GM23248 (cell line): ENCODE measurements around the gene UBE3B.

Source experiments
- EZH2 ChIP-seq: fragments of 200-600 bp; sonication (generic); IDR thresholded peaks from 2 replicates; pipeline ENCODE4 v1.6.1; 2018; ENCODE audit warnings: antibody characterized with exemption, mild to moderate bottlenecking; ENCODE audit not compliant: insufficient read depth, poor library complexity, severe bottlenecking
- EZH2phosphoT487 ChIP-seq: fragments of 200-600 bp; sonication (generic); IDR thresholded peaks from 2 replicates; pipeline ENCODE4 v1.6.1; 2018; ENCODE audit warnings: antibody characterized with exemption, moderate library complexity, mild to moderate bottlenecking, low read depth; ENCODE audit not compliant: insufficient read depth

DNA sequence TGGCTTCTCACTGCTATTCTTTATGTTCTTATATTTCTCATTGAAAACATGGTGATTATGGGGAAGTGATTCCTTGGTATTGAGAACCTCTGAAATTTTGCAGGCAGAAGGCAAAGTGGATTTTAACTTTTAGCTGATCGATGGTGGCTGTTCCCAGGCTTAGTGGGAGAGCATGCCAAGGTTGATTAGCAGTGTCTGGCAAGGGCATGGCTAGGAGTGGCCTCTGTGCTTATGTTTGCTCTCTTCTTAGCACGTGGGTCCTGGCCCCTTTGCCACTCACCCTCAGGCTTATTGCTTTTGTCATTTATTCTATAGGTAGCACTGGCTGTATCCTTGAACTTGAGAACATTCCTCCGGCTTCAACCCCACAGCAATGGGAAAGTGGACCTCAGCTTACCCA is 98.2 kb downstream of the UBE3B start:
- TF ChIP-seq EZH2phosphoT487 = no peak
- no peak for TF ChIP-seq EZH2
